GM12891 (cell line): ENCODE results near the gene RNPS1.

Experiments used
- POLR2A ChIP-seq: IDR thresholded peaks from 2 replicates; pipeline ENCODE4 v1.6.1; 2011; ENCODE audit warnings: low read depth, low read length, control low read depth
- POLR2AphosphoS5 ChIP-seq: IDR thresholded peaks from 2 replicates; pipeline ENCODE4 v1.6.1; 2011; ENCODE audit warnings: low read depth, low read length, control low read depth

GRCh38 chr16:2208308-2208707, 59.6 kb downstream of the RNPS1 start:
- no peak for TF ChIP-seq POLR2AphosphoS5
- TF ChIP-seq POLR2A = no peak
